Smooth muscle cell (in vitro differentiated cells): ENCODE data around the gene HERC4. TPM values are rescaled to one million over a fixed set of nuclear protein-coding genes. Genes with fewer than 3 reads are reported as not detected.

Experiments
- DNase-seq: peaks from one replicate; lab custom pipeline; 2025; ENCODE audit not compliant: unreplicated experiment; lab: John Stamatoyannopoulos, UW
- H2AFZ ChIP-seq: fragments of 200-600 bp; sonication (generic); 2 replicates; pipeline ENCODE4 v1.6.0; 2016; ENCODE audit warnings: antibody characterized with exemption, low read depth, mild to moderate bottlenecking
- H3F3A ChIP-seq: fragments of 200-600 bp; sonication (generic); 2 replicates; pipeline ENCODE4 v1.6.0; 2017; ENCODE audit warnings: antibody characterized with exemption, low read depth
- H3K27ac ChIP-seq: fragments of 200-600 bp; sonication (generic); 2 replicates; pipeline ENCODE4 v1.5.1; 2016; ENCODE audit warnings: low read depth, mild to moderate bottlenecking
- H3K27me3 ChIP-seq: fragments of 200-600 bp; sonication (generic); 2 replicates; pipeline ENCODE4 v1.6.1; 2016; ENCODE audit warnings: low read depth, mild to moderate bottlenecking
- H3K36me3 ChIP-seq: fragments of 200-600 bp; sonication (generic); 2 replicates; pipeline ENCODE4 v1.5.1; 2016; ENCODE audit warnings: low read depth
- H3K4me1 ChIP-seq: fragments of 200-600 bp; sonication (generic); 2 replicates; pipeline ENCODE4 v1.5.1; 2016; ENCODE audit warnings: low read depth
- H3K4me2 ChIP-seq: fragments of 200-600 bp; sonication (generic); 2 replicates; pipeline ENCODE4 v1.6.0; 2016; ENCODE audit warnings: mild to moderate bottlenecking
- H3K4me3 ChIP-seq: fragments of 200-600 bp; sonication (generic); 2 replicates; pipeline ENCODE4 v1.5.1; 2016; ENCODE audit warnings: mild to moderate bottlenecking
- H3K79me2 ChIP-seq: fragments of 200-600 bp; sonication (generic); 2 replicates; pipeline ENCODE4 v1.6.0; 2016; ENCODE audit warnings: low read depth, mild to moderate bottlenecking
- H3K9ac ChIP-seq: fragments of 200-600 bp; sonication (generic); 2 replicates; pipeline ENCODE4 v1.6.0; 2016; ENCODE audit warnings: low read depth
- H3K9me3 ChIP-seq: fragments of 200-600 bp; sonication (generic); replicated peaks from 2 replicates; pipeline ENCODE4 v1.5.1; 2016; ENCODE audit warnings: low read depth
- H4K20me1 ChIP-seq: fragments of 200-600 bp; sonication (generic); 2 replicates; pipeline ENCODE4 v1.6.0; 2016; ENCODE audit warnings: low read depth
- CTCF ChIP-seq: fragments of 200-600 bp; sonication (generic); IDR thresholded peaks from 2 replicates; pipeline ENCODE4 v1.5.1; 2017; ENCODE audit warnings: borderline replicate concordance, mild to moderate bottlenecking, antibody characterized with exemption; ENCODE audit not compliant: insufficient read depth, poor library complexity, severe bottlenecking
- WGBS: methylation state at CpG from one replicate; pipeline ENCODE4 v1.1.7; 2016; ENCODE audit warnings: low lambda C conversion rate; 5-methylcytosine and 5-hydroxymethylcytosine counted together
- polyA plus RNA-seq: library from polyadenylated mRNA; unstranded; fragments of >200 nt; fragmentation: Nextera tagmentation; extraction: Ambion mirVana; gene quantifications from 2 replicates; pipeline ENCODE4 v1.2.1, GENCODE V29; 2016
- total RNA-seq: library from RNA; depleted of rRNA; stranded (reverse); fragments of >200 nt; gene quantifications from 2 replicates; pipeline ENCODE4 v1.2.3, GENCODE V29; 2014

HERC4 gene
- total and polyA plus RNA-seq, 2 experiments from 2014 or later: 19.5 to 41.2 TPM

GRCh38 chr10:68107651-68108050, 32.6 kb upstream of the HERC4 start:
- no peak for TF ChIP-seq CTCF
- Histone ChIP-seq H3K4me3 (no peak overlapping the region), H3F3A (peaks cover 4% of the 10 kb centered on the region), H3K36me3 (no peaks in the 10 kb centered on the region), H3K9ac (no peak overlapping the region), H3K27ac (no peak overlapping the region), H2AFZ (no peak overlapping the region), H3K4me1 (peaks cover 13% of the 10 kb centered on the region), H4K20me1 (no peaks in the 10 kb centered on the region), H3K4me2 (no peak overlapping the region), H3K79me2 (no peaks in the 10 kb centered on the region), H3K27me3 (no peaks in the 10 kb centered on the region), H3K9me3 (no peaks in the 10 kb centered on the region)
- WGBS: 100% methylated on average over 1 of the region's 1 CpG
- DNase-seq: no peak

GRCh38 chr10:68106656-68107055, 31.6 kb upstream of the HERC4 start:
- peaks cover 13% of the 10 kb centered on the region for H3K4me1 ChIP-seq
- no peak overlapping the region for H3K9ac ChIP-seq
- no peak for DNase-seq
- no peak overlapping the region for H2AFZ ChIP-seq
- no peak for TF ChIP-seq CTCF
- H3K27ac ChIP-seq: peak overlapping the region; percentile 63
- no peaks in the 10 kb centered on the region for H4K20me1 ChIP-seq
- H3K4me3 ChIP-seq: no peak overlapping the region
- no peaks in the 10 kb centered on the region for H3K27me3 ChIP-seq
- H3K79me2 ChIP-seq: no peaks in the 10 kb centered on the region
- no peaks in the 10 kb centered on the region for H3K36me3 ChIP-seq
- peaks cover 4% of the 10 kb centered on the region for H3F3A ChIP-seq
- H3K9me3 ChIP-seq: no peaks in the 10 kb centered on the region
- WGBS: 33% methylated on average over 3 of the region's 3 CpGs
- H3K4me2 ChIP-seq: peak overlapping the region; percentile 71

GRCh38 chr10:68105820-68106219, 30.7 kb upstream of the HERC4 start:
- H4K20me1 ChIP-seq: no peaks in the 10 kb centered on the region
- peak overlapping the region; percentile 71 for H3K4me2 ChIP-seq
- no peak overlapping the region for H3K9ac ChIP-seq
- no peaks in the 10 kb centered on the region for H3K9me3 ChIP-seq
- no peaks in the 10 kb centered on the region for H3K79me2 ChIP-seq
- H3K4me1 ChIP-seq: peaks cover 13% of the 10 kb centered on the region
- H3K27ac ChIP-seq: peak overlapping the region; percentile 63
- 7% methylated on average over 3 of the region's 3 CpGs for WGBS
- DNase-seq: no peak
- no peaks in the 10 kb centered on the region for H3K27me3 ChIP-seq
- TF ChIP-seq CTCF: no peak
- no peak overlapping the region for H2AFZ ChIP-seq
- H3F3A ChIP-seq: peaks cover 4% of the 10 kb centered on the region
- no peaks in the 10 kb centered on the region for H3K36me3 ChIP-seq
- H3K4me3 ChIP-seq: no peak overlapping the region

DNA sequence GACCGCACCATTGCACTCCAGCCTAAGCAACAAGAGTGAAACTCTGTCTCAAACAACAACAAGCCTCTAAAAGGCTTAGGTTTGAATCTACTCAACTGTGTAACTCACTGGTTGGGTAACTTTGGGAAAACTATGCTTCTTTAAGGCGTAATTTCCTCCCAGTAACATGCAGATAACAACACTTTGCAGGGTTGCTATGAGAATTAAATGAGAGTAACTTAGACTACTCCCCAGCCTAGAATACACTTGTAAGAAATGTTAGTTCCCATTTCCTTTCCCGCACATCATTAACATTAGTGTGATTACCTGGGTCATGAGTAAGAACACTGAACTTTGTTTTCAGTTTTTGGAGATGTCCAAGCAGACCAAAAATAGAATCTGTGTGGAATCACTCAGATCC, 28.8 kb upstream of the HERC4 start:
- Histone ChIP-seq H3K4me2 (no peak overlapping the region), H2AFZ (no peak overlapping the region), H3K27me3 (no peaks in the 10 kb centered on the region), H3K79me2 (no peaks in the 10 kb centered on the region), H3F3A (peaks cover 8% of the 10 kb centered on the region), H3K4me3 (no peak overlapping the region), H3K9me3 (no peaks in the 10 kb centered on the region), H3K9ac (no peak overlapping the region), H4K20me1 (no peaks in the 10 kb centered on the region), H3K36me3 (no peaks in the 10 kb centered on the region), H3K4me1 (peaks cover 13% of the 10 kb centered on the region), H3K27ac (no peak overlapping the region)
- WGBS: 91% methylated on average over 3 of the region's 3 CpGs
- DNase-seq: no peak
- TF ChIP-seq CTCF: no peak
